ENCODE results near the gene RTN4.
"Not testable (repeated sequence)": the region's sequence is repeated elsewhere in the genome, so short reads cannot be mapped to it uniquely, and the experiment has no call there.

Gene RTN4

DNA sequence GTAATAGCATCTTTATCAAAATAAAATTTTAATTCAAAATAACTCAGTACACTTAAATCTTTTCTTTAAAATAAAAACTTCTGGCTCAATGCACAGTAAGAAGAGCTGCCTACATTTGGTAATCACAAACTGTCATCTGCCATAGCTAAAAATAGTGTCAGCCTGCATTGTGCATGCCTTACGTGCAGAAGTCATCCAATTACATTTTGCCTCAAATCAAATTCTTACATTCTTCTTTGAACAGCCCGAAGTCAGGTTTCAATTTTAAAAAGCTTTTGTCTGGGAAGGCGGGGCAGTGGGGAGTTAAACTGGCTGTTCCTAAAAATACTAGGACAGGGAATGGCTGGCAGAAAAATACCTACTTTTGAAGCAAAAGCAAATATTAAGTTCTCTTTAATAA, 51.1 kb downstream of the RTN4 start:
- H3K36me3 ChIP-seq (ENCODE audit: control insufficient read depth, insufficient read depth, low read length), result no peaks in the 10 kb centered on the region
- no peak for DNase-seq
- no peak overlapping the region for H3K27ac ChIP-seq (ENCODE audit: insufficient read depth, low read length, poor library complexity, severe bottlenecking)
- no peaks in the 10 kb centered on the region for H3K27me3 ChIP-seq (replicated peaks; ENCODE audit: control insufficient read depth, insufficient read depth, low read length, poor library complexity, severe bottlenecking)
- H3K4me1 ChIP-seq (ENCODE audit: control insufficient read depth, insufficient read depth, low read length, poor library complexity, severe bottlenecking), result peaks cover 9% of the 10 kb centered on the region
- H3K4me3 ChIP-seq (ENCODE audit: insufficient read depth, low read depth, low read length, poor library complexity, severe bottlenecking), result no peak overlapping the region
- no peaks in the 10 kb centered on the region for H3K9me3 ChIP-seq (ENCODE audit: control insufficient read depth, low read length)

DNA sequence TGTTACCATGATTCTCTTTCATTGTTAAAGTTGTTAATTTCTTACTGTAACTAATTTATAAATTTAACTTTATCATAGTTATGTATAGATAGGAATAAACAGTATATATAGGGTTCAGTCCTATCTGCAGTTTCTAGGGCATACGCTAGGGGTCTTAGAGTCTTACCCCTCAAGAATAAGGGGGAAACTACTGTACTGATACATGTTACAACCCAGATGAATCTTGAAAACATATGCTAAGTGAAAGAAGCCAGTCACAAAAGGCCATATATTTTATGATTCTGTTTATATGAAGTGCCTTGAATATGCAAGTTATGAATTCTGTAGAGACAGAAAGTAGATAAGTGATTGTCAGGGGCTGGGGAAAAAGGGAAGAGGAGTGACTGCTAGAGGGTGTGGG, 52.4 kb downstream of the RTN4 start:
- no peaks in the 10 kb centered on the region for H3K36me3 ChIP-seq (ENCODE audit: control insufficient read depth, insufficient read depth, low read length)
- no peak overlapping the region for H3K27ac ChIP-seq (ENCODE audit: insufficient read depth, low read length, poor library complexity, severe bottlenecking)
- no peak overlapping the region for H3K4me3 ChIP-seq (ENCODE audit: insufficient read depth, low read depth, low read length, poor library complexity, severe bottlenecking)
- DNase-seq, result no peak
- no peaks in the 10 kb centered on the region for H3K27me3 ChIP-seq (replicated peaks; ENCODE audit: control insufficient read depth, insufficient read depth, low read length, poor library complexity, severe bottlenecking)
- no peaks in the 10 kb centered on the region for H3K9me3 ChIP-seq (ENCODE audit: control insufficient read depth, low read length)
- peaks cover 9% of the 10 kb centered on the region for H3K4me1 ChIP-seq (ENCODE audit: control insufficient read depth, insufficient read depth, low read length, poor library complexity, severe bottlenecking)

DNA sequence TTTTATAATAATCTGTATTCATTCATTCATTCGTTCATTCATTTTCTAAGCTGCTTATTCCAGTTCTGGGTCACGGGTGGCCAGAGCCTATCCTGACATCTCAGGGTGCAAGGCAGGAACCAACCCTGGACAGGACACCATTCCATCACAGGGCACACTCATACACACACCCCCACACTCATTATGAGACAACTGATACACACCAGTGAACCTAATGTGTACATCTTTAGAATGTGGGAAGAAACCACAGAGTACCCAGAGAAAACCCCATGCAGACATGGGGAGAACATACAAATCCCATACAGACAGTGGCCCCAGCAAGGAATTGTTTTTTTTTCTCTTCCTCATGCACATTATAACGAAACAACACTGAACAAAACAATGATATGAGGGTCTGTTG, 54.7 kb downstream of the RTN4 start:
- Histone ChIP-seq H3K27ac (ENCODE audit: insufficient read depth, low read length, poor library complexity, severe bottlenecking) (no peak overlapping the region), H3K36me3 (ENCODE audit: control insufficient read depth, insufficient read depth, low read length) (no peaks in the 10 kb centered on the region), H3K9me3 (ENCODE audit: control insufficient read depth, low read length) (no peaks in the 10 kb centered on the region), H3K4me1 (ENCODE audit: control insufficient read depth, insufficient read depth, low read length, poor library complexity, severe bottlenecking) (peaks cover 9% of the 10 kb centered on the region), H3K27me3 (replicated peaks; ENCODE audit: control insufficient read depth, insufficient read depth, low read length, poor library complexity, severe bottlenecking) (no peaks in the 10 kb centered on the region), H3K4me3 (ENCODE audit: insufficient read depth, low read depth, low read length, poor library complexity, severe bottlenecking) (no peak overlapping the region)
- DNase-seq, result no peak

DNA sequence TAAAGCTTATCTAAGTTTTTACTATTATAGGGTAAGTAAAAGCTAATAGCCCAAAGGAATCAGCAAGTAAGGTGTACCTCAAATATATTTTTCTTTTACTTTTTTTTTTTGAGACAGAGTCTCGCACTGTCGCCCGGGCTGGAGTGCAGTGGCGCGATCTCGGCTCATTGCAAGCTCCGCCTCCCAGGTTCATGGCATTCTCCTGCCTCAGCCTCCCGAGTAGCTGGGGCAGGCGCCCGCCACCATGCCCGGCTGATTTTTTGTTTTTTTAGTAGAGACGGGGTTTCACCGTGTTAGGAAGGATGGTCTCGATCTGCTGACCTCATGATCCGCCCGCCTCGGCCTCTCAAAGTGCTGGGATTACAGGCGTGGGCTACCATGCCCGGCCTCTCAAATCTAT, 59.6 kb downstream of the RTN4 start:
- H3K27ac ChIP-seq (ENCODE audit: insufficient read depth, low read length, poor library complexity, severe bottlenecking); H3K27me3 ChIP-seq (replicated peaks; ENCODE audit: control insufficient read depth, insufficient read depth, low read length, poor library complexity, severe bottlenecking); H3K4me3 ChIP-seq (ENCODE audit: insufficient read depth, low read depth, low read length, poor library complexity, severe bottlenecking); H3K9me3 ChIP-seq (ENCODE audit: control insufficient read depth, low read length); H3K4me1 ChIP-seq (ENCODE audit: control insufficient read depth, insufficient read depth, low read length, poor library complexity, severe bottlenecking); DNase-seq: not testable (repeated sequence)
- peaks cover 17% of the 10 kb centered on the region for H3K36me3 ChIP-seq (ENCODE audit: control insufficient read depth, insufficient read depth, low read length)

DNA sequence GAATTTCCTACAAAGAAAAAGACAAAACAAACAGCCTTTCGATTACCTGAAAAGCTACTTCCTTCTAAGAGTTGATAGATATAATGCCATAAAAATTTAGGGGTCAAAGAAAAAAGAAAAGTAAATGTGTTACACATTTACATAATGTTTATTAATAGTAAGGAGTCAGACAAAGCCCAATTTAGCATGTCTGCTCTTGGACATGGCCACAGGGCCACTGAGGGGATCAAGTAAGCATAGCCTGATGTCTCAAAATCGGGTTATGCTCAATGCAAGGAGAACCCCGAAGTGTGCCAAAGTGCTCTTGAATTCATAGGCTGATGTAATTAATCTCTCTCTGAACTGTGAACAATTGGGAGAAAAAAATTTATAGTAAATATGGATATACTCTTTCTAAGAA, 61.6 kb downstream of the RTN4 start:
- H3K27ac ChIP-seq (ENCODE audit: insufficient read depth, low read length, poor library complexity, severe bottlenecking), result no peak overlapping the region
- no peaks in the 10 kb centered on the region for H3K27me3 ChIP-seq (replicated peaks; ENCODE audit: control insufficient read depth, insufficient read depth, low read length, poor library complexity, severe bottlenecking)
- no peaks in the 10 kb centered on the region for H3K9me3 ChIP-seq (ENCODE audit: control insufficient read depth, low read length)
- peaks cover 17% of the 10 kb centered on the region for H3K36me3 ChIP-seq (ENCODE audit: control insufficient read depth, insufficient read depth, low read length)
- no peaks in the 10 kb centered on the region for H3K4me1 ChIP-seq (ENCODE audit: control insufficient read depth, insufficient read depth, low read length, poor library complexity, severe bottlenecking)
- DNase-seq, result no peak
- H3K4me3 ChIP-seq (ENCODE audit: insufficient read depth, low read depth, low read length, poor library complexity, severe bottlenecking), result no peak overlapping the region

DNA sequence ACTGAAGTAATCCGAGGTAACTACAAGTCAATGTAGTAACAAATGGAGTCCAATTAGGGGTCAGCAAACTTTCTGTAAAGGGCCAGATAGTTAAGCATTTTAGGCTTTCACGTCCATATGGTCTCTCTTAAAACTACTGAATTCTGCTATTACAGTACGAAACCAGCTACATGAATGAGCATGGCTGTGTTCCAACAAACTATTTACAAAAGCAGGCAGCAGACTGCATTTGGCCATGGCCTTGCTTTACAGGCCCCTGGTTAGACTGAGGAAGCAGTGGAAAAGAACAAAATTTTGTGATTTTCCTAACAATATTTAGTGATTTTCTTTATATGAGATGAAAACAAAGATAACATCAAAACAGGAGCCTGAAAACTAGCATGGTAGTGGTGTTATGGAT, 64.0 kb downstream of the RTN4 start:
- Histone ChIP-seq H3K4me1 (ENCODE audit: control insufficient read depth, insufficient read depth, low read length, poor library complexity, severe bottlenecking) (no peaks in the 10 kb centered on the region), H3K27ac (ENCODE audit: insufficient read depth, low read length, poor library complexity, severe bottlenecking) (no peak overlapping the region), H3K27me3 (replicated peaks; ENCODE audit: control insufficient read depth, insufficient read depth, low read length, poor library complexity, severe bottlenecking) (no peaks in the 10 kb centered on the region), H3K9me3 (ENCODE audit: control insufficient read depth, low read length) (no peaks in the 10 kb centered on the region), H3K4me3 (ENCODE audit: insufficient read depth, low read depth, low read length, poor library complexity, severe bottlenecking) (no peak overlapping the region), H3K36me3 (ENCODE audit: control insufficient read depth, insufficient read depth, low read length) (peaks cover 17% of the 10 kb centered on the region)
- no peak for DNase-seq

DNA sequence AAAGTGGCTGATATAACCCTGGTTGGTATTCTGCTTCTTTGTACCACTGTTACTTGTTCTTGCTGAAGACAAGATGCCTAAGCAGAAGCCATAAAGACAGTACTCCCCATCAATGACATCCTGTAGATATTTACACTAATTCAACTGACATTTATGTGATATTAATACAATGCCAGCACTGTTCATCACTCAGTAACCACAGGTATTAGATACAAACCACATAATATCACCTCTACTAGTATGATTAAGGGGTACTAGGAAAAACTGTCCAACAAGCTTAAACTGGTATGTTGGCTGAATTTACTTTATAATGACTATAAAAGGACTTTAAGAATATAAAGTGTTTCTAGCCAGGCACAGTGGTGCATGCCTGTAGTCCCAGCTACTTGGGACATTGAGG, 65.8 kb downstream of the RTN4 start:
- no peak overlapping the region for H3K4me3 ChIP-seq (ENCODE audit: insufficient read depth, low read depth, low read length, poor library complexity, severe bottlenecking)
- H3K27ac ChIP-seq (ENCODE audit: insufficient read depth, low read length, poor library complexity, severe bottlenecking), result no peak overlapping the region
- H3K27me3 ChIP-seq (replicated peaks; ENCODE audit: control insufficient read depth, insufficient read depth, low read length, poor library complexity, severe bottlenecking), result no peaks in the 10 kb centered on the region
- H3K36me3 ChIP-seq (ENCODE audit: control insufficient read depth, insufficient read depth, low read length), result peaks cover 17% of the 10 kb centered on the region
- H3K9me3 ChIP-seq (ENCODE audit: control insufficient read depth, low read length), result no peaks in the 10 kb centered on the region
- no peak for DNase-seq
- H3K4me1 ChIP-seq (ENCODE audit: control insufficient read depth, insufficient read depth, low read length, poor library complexity, severe bottlenecking), result no peaks in the 10 kb centered on the region

DNA sequence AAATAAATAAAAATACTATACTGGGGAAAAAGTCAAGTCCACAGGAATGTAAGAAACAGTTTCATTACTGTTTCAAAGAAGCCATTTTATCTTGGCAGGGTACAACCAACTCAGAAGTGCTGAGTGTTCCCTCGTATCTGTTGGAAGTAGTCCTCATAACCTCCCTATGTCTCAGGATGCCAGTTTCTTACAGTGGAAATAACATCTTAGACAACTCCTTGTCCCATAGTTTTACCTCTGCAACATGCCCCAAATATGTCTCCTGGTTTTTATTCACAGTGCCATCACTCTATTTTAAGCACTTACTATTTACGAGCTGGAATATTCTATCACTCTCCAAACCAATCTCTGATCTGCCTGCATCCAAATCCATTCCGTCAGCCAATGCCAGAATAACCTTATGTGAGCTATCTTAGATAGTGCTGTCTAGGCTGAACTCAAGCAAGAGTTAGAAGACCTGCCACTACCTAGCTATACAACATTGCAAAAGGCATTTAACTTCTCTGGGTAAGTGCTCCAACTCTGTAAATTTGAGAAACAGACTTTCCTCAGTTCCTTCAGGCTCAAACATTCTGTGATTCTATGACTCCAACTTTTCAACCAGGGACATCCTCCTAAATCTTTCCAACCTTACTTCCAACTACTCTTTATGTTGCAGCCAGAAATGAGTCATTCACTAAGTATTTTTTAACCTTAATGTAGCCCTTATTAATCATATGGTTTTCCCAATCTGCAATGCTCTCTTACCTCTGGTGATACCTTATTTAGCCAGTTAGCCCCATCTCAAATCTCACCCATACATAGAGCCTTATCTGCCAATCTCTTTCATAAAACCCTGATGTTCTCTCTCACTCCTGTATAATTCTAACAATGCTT, 66.7 kb downstream of the RTN4 start:
- no peak overlapping the region for H3K4me3 ChIP-seq (ENCODE audit: insufficient read depth, low read depth, low read length, poor library complexity, severe bottlenecking)
- peaks cover 17% of the 10 kb centered on the region for H3K36me3 ChIP-seq (ENCODE audit: control insufficient read depth, insufficient read depth, low read length)
- no peak overlapping the region for H3K27ac ChIP-seq (ENCODE audit: insufficient read depth, low read length, poor library complexity, severe bottlenecking)
- H3K9me3 ChIP-seq (ENCODE audit: control insufficient read depth, low read length), result no peaks in the 10 kb centered on the region
- DNase-seq, result no peak
- H3K4me1 ChIP-seq (ENCODE audit: control insufficient read depth, insufficient read depth, low read length, poor library complexity, severe bottlenecking), result no peaks in the 10 kb centered on the region
- H3K27me3 ChIP-seq (replicated peaks; ENCODE audit: control insufficient read depth, insufficient read depth, low read length, poor library complexity, severe bottlenecking), result no peaks in the 10 kb centered on the region

DNA sequence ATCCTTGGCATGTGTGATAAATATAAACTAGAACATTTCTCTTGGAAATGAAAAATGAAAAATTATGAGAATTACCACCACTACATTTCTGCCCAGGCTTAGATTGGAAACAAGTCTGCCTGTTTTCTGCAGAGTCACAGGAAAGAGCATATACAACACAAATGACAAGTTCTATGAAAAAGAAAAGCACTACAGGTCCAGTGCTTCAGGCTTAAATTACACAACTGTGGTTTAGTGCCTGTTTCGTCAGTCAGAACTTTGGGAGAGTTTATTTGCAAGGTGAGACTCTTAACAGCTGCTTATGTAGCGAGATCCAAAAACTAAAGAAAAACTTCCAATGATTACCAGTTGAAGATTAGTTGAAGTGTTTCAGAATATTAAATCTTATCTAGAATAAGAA, 68.9 kb downstream of the RTN4 start:
- Histone ChIP-seq H3K4me3 (ENCODE audit: insufficient read depth, low read depth, low read length, poor library complexity, severe bottlenecking) (no peak overlapping the region), H3K27me3 (replicated peaks; ENCODE audit: control insufficient read depth, insufficient read depth, low read length, poor library complexity, severe bottlenecking) (no peaks in the 10 kb centered on the region), H3K27ac (ENCODE audit: insufficient read depth, low read length, poor library complexity, severe bottlenecking) (no peak overlapping the region), H3K36me3 (ENCODE audit: control insufficient read depth, insufficient read depth, low read length) (peaks cover 7% of the 10 kb centered on the region), H3K9me3 (ENCODE audit: control insufficient read depth, low read length) (no peaks in the 10 kb centered on the region), H3K4me1 (ENCODE audit: control insufficient read depth, insufficient read depth, low read length, poor library complexity, severe bottlenecking) (no peaks in the 10 kb centered on the region)
- no peak for DNase-seq

DNA sequence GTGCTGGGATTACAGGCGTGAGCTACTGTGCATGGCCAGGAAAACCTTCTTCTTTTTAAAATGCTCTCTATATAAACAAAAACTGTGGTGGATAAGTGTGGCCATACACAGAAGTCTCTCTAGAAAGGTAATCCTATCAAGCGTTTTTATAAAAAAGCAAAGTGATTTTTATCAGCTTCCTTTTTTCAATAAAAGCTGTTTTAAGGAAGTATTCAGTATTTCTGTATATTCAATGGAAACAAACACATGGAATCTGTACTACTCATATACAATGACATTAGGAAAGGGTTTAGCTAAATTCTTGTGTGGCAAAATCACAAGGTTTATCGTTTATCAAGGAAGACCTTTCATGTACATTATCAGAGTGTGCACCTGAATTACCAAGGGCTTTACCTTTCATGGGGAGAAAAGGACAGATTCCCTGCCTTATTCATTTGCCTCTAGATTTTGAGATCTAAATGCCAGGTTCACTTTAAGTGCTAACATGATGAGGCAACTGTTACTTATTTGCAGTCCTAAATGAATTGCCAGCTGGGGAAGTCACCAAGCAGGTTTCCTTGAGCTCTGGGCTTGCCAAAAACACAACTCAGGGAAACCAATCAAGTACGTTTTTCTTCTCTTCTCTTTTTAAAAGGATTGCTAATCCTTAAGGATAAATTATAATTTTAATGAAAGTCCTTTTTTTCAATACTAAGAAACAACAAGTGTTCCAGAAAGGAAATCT, 70.8 kb downstream of the RTN4 start:
- Histone ChIP-seq H3K4me3 (ENCODE audit: insufficient read depth, low read depth, low read length, poor library complexity, severe bottlenecking) (no peak overlapping the region), H3K4me1 (ENCODE audit: control insufficient read depth, insufficient read depth, low read length, poor library complexity, severe bottlenecking) (no peaks in the 10 kb centered on the region), H3K27me3 (replicated peaks; ENCODE audit: control insufficient read depth, insufficient read depth, low read length, poor library complexity, severe bottlenecking) (no peaks in the 10 kb centered on the region), H3K27ac (ENCODE audit: insufficient read depth, low read length, poor library complexity, severe bottlenecking) (no peak overlapping the region), H3K36me3 (ENCODE audit: control insufficient read depth, insufficient read depth, low read length) (no peaks in the 10 kb centered on the region), H3K9me3 (ENCODE audit: control insufficient read depth, low read length) (no peaks in the 10 kb centered on the region)
- no peak for DNase-seq

Measured in effector memory CD4-positive, alpha-beta T cell (primary cell).